GM21619 (cell line): ENCODE results near the gene SNAP29.
"Not testable (repeated sequence)": the region's sequence is repeated elsewhere in the genome, so short reads cannot be mapped to it uniquely, and the experiment has no call there.

ENCODE experiments used
- ATAC-seq: cut with Tn5 transposase; IDR thresholded peaks from one replicate; pipeline ENCODE4 v1.9.1; 2021; ENCODE audit not compliant: unreplicated experiment

Gene SNAP29

DNA sequence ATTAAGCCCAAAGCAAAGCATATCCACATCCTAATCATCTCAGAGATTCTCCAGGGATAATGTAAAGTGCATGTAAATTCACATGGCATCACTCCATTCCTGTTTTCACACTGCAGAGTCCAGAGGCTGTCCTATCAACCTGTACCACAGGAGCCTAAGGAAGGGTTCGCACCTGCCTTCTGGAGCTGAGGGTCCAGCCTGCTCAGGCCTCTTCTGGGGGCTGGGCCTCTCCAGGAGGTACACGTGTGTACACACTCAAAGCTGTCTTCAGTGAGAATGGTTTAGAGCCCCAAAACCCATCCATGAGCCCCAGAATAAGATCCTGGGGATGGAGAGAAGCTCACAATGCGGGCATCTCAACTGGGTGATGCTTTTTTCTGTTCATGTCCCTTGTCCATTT lies 24.1 kb upstream of the SNAP29 start:
- no peak for ATAC-seq

DNA sequence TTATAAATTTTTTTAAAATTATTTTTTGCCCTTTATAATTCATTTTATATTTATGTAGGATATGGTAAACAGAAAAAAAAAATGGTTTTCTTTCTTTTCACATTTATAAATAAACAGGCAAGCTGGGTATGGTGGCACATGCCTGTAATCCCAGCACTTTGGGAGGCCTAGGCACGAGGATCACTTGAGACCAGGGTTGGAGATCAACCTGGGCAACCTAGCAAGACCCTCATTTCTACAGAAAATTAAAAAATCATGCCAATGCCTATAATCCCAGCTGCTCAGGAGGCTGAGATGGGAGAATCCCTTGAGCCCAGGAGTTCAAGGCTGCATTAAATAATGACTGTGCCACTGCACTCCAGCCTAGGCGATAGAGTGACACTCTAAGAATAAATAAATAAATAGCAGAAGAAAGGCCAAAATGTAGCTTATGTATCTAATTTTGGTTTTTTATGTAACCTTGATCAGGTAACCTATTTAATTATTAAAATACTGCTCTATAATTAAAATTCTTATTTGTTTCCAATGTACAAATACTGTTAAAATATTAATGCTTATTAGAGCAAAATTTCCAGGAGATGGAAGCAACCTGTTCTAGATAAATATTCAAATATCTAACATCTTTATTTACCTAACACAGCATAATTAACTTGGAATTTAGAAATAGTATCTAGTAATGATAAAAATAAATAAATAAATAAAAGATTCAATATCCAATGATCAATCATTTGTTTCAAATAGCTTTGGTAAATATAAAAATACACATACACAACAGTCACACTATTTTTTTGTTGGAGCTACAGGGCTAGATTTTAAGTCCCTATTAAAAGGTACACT lies 21.6 kb upstream of the SNAP29 start:
- ATAC-seq = no peak

DNA sequence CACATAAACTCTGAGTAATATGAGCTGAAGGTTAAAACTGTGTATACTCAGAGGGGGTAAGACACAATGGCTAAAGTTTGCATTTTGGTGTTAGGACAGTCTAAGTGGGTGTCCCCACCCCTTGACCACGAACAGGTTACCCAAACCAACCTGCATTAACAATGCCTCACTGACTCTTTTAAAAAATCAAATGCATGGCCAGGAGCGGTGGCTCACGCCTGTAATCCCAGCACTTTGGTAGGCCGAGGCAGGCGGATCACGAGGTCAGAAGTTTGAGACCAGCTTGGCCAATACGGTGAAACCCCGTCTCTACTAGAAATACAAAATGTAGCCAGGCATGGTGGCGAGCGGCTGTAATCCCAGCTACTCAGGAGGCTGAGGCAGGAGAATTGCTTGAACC lies 19.5 kb upstream of the SNAP29 start:
- ATAC-seq = not testable (repeated sequence)

DNA sequence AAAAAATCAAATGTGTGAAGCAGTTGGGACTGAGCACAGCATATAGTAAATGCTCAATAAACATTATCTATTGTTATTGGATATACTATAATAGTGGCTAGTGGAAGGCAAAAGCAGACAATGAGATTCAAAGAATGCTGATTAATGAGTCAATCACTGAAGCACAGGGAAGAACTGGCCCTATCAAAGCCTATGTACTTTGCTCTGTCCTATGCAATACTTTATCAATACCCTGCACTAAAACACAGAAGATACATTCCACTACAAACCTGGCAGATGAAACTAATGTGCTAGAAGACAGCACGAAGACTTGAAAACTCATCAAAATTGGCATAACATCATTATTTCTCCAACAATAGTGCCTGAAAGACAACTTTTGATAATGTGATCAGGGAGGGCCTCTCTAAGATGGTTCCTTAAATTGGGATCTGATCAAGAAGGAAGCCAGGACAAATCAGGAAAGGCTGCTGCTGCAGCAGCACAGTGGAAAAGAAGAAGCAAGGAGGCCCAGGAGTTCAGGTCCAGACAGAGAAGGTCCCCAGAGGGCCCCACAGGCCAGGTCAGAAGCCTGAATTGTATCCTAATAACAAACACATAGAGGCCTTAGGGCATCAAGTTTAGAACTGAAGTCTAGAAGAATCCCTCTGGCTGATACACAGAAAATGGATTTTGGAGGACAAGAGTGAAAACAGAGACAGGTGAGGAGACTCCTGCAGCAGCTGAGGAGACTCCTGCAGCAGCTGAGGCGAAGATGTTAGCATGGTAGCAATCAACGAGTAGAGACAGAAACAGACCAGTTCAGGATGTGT lies 18.8 kb upstream of the SNAP29 start:
- ATAC-seq = no peak

DNA sequence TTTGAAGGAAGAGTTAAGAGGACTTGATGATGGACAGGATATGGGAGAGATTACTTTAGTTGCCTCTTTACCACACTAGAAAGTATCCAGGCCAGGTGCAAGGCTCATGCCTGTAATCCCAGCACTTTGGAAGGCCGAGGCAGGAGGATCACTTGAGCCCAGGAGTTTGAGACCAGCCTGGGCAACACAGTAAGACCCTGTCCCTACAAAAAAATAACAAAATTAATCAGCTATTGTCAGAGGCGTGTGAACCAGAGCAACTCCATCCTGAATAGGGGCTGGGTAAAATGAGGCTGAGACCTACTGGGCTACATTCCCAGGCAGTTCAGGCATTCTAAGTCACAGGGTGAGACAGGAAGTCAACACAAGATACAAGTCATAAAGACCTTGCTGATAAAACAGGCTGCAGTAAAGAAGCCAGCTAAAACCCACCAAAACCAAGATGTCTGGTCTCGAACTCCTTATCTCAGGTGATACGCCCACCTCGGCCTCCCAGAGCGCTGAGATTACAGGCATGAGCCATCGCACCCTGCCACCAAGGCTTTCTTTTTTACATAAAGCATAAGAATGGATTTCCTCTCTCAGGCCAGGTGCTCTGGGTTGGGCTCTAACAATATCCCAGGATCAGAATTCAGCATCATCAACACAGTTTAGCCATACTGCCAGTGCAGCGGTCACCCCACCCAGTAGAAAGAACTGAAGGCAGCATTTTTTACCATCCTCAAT lies 18.0 kb upstream of the SNAP29 start:
- ATAC-seq = no peak

DNA sequence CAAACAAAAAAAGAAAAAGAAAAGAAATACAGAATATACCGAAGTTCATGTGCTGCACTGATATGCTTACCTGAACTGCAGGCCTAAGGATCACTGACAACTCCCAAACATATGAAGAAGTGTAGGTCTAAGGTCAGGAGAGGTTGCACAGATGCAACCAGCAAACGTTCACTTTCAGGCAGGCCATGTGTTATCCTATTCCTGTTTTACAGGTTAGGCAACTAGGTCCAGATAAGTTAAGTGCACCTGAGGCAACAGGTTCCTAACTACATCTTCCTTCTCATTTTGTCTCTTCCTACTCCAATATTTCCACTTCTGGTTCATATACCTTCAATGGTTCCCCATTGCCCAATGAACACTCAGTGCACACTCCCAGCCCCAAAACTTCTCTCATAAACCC lies 15.3 kb upstream of the SNAP29 start:
- no peak for ATAC-seq

DNA sequence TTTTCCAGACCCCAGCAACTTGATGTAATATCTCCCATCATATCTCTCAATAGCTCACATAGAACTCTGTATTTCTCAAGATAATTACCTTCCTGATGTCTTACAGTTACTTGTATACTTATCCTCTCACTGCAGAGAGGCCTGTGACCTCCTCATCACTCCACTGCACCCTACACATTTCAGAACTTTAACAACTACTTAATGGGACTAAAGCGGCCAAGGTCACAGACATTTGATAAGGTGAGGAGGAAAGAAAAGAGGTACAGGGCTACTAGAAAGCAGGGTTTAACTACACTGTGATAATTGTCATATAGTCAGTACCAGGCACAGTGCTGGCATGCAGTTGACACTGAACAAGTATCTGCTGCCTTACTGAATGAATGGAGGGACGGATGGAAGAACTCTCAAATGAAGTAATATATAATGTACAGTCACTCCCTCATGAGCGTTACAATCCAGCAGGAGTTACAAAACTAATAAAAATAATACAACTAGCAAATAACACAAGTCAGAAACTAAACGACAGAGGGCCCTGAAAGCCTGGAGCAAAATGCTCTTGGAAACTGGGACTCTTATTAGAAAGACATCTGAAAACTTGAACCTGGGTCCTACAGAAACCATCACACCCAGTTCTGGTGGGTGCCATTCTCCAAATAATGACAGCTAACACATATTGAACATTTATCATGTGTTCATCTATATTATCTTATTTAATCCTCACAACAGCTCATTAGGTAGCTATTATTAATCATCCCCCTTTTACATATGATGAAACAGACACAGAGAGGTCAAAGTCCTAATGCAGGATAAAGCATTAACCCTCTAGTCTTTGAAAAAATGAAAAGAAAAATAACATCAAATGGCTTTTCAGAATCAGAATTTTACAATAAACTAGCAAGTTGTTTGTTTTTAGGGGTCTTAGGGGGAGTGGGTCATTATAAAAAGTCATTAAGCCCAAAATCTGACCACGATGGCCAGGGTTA lies 14.5 kb upstream of the SNAP29 start:
- no peak for ATAC-seq

DNA sequence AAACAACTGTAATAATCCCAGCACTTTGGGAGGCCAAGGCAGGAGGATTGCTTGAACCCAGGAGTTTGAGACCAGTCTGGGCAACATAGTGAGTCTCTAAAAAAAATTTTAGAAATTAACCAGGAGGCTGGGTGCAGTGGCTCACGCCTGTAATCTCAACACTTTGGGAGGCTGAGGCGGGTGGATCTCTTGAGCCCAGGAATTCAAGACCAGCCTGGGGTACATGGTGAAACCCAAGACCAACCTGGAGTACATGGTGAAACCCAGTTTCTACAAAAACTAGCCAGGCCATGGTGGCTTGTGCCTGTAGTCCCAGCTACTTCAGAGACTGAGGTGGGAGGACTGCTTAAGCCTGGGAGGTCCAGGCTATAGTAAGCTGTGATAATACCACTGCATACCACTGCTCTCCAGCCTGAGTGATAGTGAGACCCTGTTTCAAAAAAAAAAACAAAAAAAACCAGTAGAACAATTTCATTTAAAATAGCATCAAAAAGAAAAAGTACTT lies 11.4 kb upstream of the SNAP29 start:
- ATAC-seq = no peak

DNA sequence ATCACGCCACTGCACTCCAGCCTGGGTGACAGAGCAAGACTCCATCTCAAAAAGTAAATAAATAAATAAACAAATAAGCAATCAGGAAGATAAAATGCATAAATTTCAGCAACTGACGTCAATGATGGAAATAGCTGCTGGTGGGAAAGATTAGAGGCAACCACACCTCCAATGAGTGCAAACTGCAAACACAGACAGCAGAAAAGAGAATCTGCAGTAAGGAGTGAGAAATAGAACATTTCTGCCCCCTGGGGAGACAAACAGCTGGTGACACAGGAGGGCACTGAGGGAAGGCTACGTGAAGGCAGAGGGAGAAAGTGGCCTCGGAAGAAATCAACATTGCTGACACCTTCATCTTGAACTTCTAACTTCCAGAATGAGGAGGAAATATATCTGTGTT lies 6.7 kb upstream of the SNAP29 start:
- ATAC-seq = no peak

DNA sequence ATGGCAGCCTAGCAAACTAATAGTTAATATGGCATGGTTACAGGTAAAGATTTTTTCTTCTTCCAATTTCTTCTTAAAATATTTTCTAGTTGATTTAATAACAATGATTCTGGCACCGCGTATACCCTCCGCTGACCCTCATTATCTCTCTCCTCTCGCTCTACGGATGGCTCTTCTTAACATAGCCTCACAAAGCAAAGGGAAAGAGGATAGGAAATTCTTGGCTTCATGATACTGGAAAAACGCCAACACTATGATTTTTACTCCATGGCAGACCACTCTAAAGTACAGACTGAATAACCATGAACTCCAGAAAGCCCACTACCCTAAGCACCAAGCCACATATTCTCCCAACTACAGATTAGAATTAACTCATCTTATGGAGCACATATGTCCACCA lies 6.3 kb upstream of the SNAP29 start:
- ATAC-seq = no peak

DNA sequence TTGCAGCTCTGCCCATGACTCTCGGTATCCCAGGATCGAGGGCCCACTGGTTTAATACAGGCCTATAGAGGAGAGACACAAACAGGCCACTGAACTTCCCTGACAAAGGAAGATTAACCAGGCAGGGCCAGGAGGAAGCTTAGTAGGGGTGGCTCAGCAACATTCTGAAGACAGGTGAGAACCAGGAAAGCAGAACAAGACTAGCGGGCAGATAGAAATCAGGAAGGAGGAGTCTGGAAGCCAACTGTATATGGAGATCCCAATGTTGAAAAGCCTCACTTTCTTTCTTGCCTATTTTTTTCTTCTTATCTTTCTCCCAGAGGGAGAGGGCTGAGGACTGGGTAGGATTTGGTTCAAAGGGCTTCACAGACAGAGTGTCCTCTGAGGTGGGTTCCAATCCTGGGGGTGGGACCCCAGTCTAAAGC lies 5.6 kb upstream of the SNAP29 start:
- ATAC-seq = no peak

DNA sequence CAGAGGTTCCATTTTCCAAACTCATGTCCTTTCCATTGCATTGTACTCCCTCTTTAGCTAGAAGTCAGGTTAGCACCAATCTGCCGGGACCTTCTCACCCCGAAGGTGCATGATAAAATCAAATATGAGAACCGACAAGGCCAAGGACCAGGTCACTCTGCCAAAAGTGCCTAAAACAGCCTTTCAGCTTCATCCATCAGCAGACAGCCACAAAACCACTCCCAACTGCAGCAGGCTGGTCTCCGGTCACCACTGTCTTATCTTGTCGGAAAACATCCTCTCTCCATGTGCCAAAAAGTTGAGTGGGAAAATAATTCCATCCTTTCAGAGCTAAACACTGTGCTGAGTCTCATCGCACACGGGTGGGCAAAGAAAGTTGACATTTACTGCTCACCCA lies 1.6 kb upstream of the SNAP29 start:
- ATAC-seq = no peak

DNA sequence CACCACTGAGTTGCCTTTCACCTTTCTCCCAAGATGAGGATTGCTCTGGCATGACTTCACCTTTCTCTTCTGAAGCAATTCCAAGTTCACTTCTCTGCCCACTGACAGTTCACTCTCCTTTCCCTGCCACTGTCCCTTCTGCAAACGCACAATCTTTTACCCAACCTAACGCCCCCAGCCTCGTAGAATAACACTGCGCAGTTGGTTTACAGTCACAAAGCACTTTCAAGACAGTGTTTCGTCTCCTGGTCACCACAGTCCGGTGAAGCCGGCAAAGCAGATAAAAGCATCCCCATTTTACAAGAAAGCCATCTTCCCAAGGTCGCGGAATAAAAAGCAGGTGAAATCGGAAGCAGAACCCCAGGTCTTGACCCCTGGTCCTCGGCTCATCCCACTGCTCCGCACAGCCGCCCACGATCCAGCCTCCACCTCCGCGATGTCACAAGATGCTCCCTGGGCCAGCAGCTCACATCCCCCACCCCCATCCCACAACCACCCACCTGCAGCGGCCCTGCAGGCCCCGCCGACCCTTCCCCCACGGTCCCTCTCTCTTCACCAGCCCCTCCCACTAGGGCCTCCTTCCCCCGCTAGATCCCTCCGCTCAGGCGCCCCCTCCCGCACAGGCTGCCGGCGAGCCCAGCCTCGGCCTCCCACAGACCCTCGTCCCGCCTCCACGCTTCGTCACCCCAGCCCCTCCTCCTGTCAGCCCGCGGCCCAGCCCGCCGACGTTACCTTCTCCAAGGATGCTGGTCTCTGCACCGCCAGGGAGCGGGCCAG lies 781 bp upstream of the SNAP29 start:
- peak; percentile 44 for ATAC-seq

DNA sequence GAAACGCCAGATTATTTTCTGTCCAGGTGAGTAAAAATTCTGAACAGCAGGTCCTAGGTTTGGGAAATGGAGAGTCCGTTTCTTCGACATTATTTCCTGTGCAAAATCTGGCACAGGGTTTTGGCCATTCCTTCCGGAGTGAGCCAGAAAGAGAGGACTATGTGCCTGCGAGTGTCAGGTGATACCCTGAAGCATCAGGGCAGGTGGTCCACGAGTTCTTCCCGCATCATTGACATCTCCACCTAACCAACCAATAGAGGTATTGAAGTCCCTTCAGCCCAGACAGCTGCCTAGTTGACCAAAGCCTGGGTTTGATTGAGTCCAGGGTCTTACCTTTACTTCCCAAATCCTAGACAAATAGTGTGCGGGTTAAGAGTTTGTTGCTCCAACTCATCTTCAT lies 808 bp downstream of the SNAP29 start:
- ATAC-seq = no peak

DNA sequence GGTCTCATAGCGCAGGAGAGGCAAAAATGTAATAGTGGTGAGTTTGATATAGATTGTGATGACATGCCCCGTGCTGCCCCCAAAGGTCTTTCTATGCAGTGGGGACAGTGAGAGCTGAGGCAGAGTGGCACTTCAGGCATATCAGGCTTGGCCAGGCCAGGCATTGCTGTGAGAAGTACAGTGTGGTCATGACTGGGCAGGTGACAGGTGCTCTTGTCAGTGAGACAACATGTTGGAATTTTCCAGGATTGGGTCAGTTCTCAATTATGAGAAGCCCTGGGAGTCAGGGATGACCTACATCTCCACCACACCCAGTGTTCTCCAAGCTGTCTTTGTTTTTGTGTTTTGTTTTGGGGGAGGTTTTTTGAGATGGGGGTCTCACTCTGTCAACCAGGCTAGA lies 3.7 kb downstream of the SNAP29 start:
- no peak for ATAC-seq

DNA sequence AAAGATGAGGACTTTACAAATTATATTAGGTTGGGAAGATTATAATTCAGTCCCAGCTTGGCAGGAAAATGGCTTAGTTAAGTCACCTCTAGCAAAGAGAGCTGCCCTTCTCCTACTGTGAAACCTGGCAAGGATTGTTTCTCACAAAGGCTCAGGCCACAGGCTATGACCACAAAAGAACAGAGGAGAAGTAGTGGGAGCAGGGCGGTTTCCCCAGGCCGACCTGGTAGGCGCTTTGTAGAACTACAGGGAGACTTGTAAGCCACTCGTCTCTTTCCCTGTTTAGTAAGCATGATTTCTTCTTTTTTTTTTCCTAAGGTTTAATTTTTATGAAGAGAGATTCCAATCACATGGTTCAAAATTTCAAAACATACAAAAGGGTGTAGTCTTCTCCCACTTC lies 4.6 kb downstream of the SNAP29 start:
- ATAC-seq = no peak

DNA sequence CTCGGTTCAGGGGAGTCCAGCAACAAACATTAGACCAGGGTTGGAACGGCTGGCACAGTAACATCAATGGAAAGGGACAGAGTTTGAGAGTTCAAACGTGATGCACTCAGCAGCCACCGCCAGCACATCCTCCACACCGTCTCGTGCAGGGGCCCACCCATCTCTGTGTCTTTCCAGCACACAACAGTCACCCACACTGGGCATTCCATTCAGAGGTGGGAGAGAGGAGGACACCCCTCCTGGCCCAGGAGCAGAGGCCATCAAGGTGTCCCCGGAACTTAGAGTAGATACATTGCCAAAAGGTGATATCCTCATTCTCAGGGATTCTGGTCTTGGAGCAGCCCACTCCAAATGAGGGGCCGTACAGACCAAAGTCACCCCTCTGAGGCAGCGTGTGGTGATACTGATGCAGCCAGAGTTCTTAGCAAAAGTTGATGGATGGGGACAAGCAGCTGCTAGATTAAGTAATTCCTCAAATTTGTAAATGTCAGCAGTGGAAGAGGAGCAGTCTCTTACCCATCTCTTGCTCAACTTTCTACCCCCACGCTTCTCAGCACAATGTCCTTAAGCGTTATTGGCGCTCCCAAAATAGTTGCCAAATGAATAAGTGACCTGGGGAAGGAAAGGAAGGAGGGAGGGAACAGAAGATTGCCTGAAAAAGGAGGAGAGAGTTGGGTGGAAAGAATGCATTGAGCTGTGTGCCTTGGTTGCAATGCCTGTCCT lies 5.5 kb downstream of the SNAP29 start:
- ATAC-seq = no peak

DNA sequence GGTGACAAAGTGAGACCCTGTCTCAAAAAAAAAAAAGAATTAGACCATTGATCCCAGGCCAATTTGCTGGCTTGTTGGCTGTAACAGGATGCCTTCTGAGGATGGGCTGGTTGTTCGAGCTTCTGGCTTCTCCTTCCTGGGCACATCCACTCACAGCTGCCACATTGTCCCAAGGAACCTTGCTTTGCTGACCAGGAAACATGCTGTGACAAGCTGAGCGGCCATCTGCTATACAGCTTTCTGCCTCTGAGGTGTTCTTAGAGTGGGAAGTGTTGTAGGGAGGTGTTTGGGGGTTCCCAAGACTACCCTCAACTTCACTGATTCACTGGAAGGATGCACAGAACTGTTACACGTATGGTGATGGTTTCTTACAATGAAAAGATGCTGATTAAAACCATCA lies 6.5 kb downstream of the SNAP29 start:
- ATAC-seq = no peak

DNA sequence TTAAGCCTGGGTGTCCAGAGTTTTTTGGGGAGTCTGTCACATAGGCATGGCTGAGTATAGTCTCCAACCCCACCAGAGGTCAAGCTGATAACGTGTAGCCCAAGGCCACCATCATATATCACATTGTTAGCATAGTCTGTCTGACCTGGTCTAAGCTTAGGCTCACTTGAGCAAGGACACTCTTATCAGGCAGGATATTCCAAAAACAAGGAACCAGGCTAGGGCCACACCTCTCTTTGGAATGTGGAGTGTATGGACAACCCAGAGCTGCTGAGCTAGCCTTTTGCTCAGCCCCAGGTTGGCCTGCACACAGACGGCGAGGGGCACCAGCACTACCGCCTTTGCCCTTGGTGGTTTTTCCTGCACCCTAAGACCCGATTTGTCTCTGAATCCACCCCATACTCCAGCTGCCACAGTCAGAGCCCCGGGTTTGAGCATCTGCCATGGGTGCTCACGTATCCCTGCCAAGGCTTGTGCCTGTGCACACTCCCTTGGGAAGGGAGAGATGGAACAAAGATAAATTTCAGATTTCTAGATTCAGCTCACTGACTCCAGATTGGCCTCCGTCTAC lies 7.2 kb downstream of the SNAP29 start:
- no peak for ATAC-seq
